Measurements from ENCODE around the gene INS. TPM values are rescaled to one million over a fixed set of nuclear protein-coding genes. Genes with fewer than 3 reads are reported as not detected.

Gene INS
- total and polyA plus RNA-seq, 2 of the 8 experiments (the other 6 are each of a cell fraction or from before 2014, with no cell fraction given) = not detected

DNA sequence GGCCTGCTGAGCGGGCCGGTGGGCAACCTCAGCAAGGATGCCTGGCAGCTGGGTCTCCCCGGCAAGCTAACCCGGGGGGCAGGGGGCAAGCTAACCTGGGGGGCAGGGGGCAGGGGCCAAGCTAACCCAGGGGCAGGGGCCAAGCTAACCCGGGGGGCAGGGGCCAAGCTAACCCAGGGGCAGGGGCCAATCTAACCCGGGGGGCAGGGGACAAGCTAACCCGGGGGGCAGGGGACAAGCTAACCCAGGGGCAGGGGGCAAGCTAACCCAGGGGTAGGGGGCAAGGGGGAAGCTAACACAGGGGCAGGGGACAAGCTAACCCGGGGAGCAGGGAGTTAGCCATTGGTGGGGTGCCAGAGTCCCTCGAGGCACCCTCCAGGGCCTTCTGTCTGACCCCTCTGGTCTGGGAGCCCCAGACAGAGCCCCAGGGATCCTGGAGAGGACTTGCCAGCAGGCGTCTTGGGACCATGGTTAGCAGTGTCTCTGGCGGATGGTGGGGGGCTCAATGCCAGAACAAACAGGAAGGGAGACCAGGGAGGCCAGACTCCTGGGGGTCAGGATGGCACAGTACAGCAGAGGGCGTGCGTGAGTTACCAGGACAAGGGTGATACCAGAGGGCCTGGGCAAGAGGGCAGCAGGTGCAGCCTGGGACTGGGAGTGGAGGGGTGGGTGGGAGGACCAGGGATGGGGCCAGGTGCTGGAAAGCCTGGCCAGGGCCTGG is 37.9 kb downstream of the INS start:
- H3K36me3 ChIP-seq (ENCODE audit: control insufficient read depth in 2 of 4, insufficient read depth in 4 of 4, low read length in 3 of 4) = no peaks in the 10 kb centered on the region
- H3K23me2 ChIP-seq (ENCODE audit: low read depth, low read length) = peaks cover 18% of the 10 kb centered on the region; the same call in 1 of the 2 replicates
- H2BK120ac ChIP-seq (replicated peaks; ENCODE audit: low read depth, low read length) = no peak overlapping the region
- H2AK5ac ChIP-seq (ENCODE audit: low read depth, low read length) = no peak overlapping the region
- ChIA-PET CTCF (ENCODE audit: partially characterized antibody) (interaction anchor here (1.0 to 1.4 kb wide), 5 partner anchors 14 to 142 kb away, joined by 3 to 9 read pairs (median 3); no protein-coding TSS in a partner anchor), POLR2A (ENCODE audit: partially characterized antibody) (interaction anchor here (0.6 kb wide), 1 partner anchor 280 kb away, joined by 3 read pairs; no protein-coding TSS in a partner anchor)
- peaks cover 0 to 3% of the 10 kb centered on the region in 2 experiments for H4K20me1 ChIP-seq (replicated peaks in 1 of 2; ENCODE audit: control insufficient read depth in 1 of 2, insufficient read depth in 2 of 2, low read length in 2 of 2)
- TF ChIP-seq SP1 (IDR thresholded peaks at IDR 0.05; ENCODE audit: low read depth, low read length) (no peak), NANOG (IDR thresholded peaks at IDR 0.05; ENCODE audit: insufficient read depth, low read depth, low read length, poor library complexity, severe bottlenecking) (no peak), KDM4A (IDR thresholded peaks at IDR 0.05; ENCODE audit: low read depth, low read length, severe bottlenecking) (no peak), EGR1 (IDR thresholded peaks at IDR 0.05; ENCODE audit: borderline replicate concordance, low read depth, low read length) (no peak), RAD21 (IDR thresholded peaks at IDR 0.05 in 1 of 2, conservative IDR thresholded peaks at IDR 0.05 in 1 of 2; ENCODE audit: low read depth in 2 of 2, low read length in 2 of 2) (peak; percentile 4 to 17; a peak in 1 of 4 replicates), KDM1A (IDR thresholded peaks at IDR 0.05; ENCODE audit: borderline replicate concordance, low read length) (no peak), FOSL1 (IDR thresholded peaks at IDR 0.05; ENCODE audit: insufficient read depth, low read depth, low read length) (no peak), SP4 (IDR thresholded peaks at IDR 0.05; ENCODE audit: low read length) (no peak)
- TF ChIP-seq, protein P1, sequence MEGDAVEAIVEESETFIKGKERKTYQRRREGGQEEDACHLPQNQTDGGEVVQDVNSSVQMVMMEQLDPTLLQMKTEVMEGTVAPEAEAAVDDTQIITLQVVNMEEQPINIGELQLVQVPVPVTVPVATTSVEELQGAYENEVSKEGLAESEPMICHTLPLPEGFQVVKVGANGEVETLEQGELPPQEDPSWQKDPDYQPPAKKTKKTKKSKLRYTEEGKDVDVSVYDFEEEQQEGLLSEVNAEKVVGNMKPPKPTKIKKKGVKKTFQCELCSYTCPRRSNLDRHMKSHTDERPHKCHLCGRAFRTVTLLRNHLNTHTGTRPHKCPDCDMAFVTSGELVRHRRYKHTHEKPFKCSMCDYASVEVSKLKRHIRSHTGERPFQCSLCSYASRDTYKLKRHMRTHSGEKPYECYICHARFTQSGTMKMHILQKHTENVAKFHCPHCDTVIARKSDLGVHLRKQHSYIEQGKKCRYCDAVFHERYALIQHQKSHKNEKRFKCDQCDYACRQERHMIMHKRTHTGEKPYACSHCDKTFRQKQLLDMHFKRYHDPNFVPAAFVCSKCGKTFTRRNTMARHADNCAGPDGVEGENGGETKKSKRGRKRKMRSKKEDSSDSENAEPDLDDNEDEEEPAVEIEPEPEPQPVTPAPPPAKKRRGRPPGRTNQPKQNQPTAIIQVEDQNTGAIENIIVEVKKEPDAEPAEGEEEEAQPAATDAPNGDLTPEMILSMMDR (IDR thresholded peaks at IDR 0.05; ENCODE audit: control extremely low read depth in 1 of 3, insufficient read depth in 1 of 3, low read depth in 1 of 3, low read length in 3 of 3) = peak in 2 of 3 experiments; percentile 12 to 39; a peak in 2 of 4 replicates
- no peaks in the 10 kb centered on the region; a peak in 1 of 7 replicates for H3K27me3 ChIP-seq (replicated peaks in 1 of 4; ENCODE audit: control insufficient read depth in 3 of 4, extremely low read depth in 1 of 4, insufficient read depth in 3 of 4, low read length in 3 of 4)
- H3K27ac ChIP-seq (ENCODE audit: low read depth, low read length) = no peak overlapping the region
- no peak for FAIRE-seq
- peak in 1 of 2 experiments; percentile 52 for DNase-seq (ENCODE audit: low read depth in 1 of 2, low spot score in 2 of 2)
- no peak overlapping the region for H2BK20ac ChIP-seq (ENCODE audit: low read length)
- no peak overlapping the region for H3K18ac ChIP-seq (ENCODE audit: extremely low read depth, low read length)
- H4K91ac ChIP-seq (replicated peaks; ENCODE audit: insufficient read length, low read length) = no peak overlapping the region
- no peak overlapping the region for H2AFZ ChIP-seq (ENCODE audit: low read length)
- H3K56ac ChIP-seq (replicated peaks; ENCODE audit: insufficient read length, low read depth, low read length) = no peak overlapping the region
- H3K4me1 ChIP-seq (replicated peaks in 1 of 4; ENCODE audit: control insufficient read depth in 3 of 4, insufficient read depth in 4 of 4, low read length in 3 of 4) = peaks cover 0 to 5% (median 0%) of the 10 kb centered on the region in 4 experiments; a peak in 1 of 7 replicates
- H2BK12ac ChIP-seq (ENCODE audit: low read depth, low read length) = no peak overlapping the region
- H2BK15ac ChIP-seq (ENCODE audit: low read length) = no peak overlapping the region
- no peak overlapping the region for H3K4me2 ChIP-seq (ENCODE audit: insufficient read depth in 1 of 2, low read depth in 2 of 2, low read length in 2 of 2)
- no peak overlapping the region for H3K9ac ChIP-seq (replicated peaks in 1 of 4; ENCODE audit: extremely low read depth in 1 of 4, low read depth in 3 of 4, low read length in 3 of 4)
- no peak overlapping the region for H3K14ac ChIP-seq (ENCODE audit: insufficient read length)
- no peak overlapping the region for H2BK5ac ChIP-seq (ENCODE audit: low read depth, low read length)
- no peak overlapping the region for H4K5ac ChIP-seq (ENCODE audit: insufficient read length, low read depth, low read length)
- H3K9me3 ChIP-seq (ENCODE audit: insufficient read depth in 2 of 2, low read depth in 1 of 2, low read length in 1 of 2) = no peaks in the 10 kb centered on the region
- no peak overlapping the region for H3K23ac ChIP-seq (ENCODE audit: insufficient read length)
- H3K4me3 ChIP-seq (ENCODE audit: extremely low read depth in 1 of 4, insufficient read depth in 2 of 4, low read depth in 3 of 4, low read length in 4 of 4) = no peak overlapping the region
- no peaks in the 10 kb centered on the region for H3K79me1 ChIP-seq (ENCODE audit: low read depth, low read length)
- H3K4ac ChIP-seq (replicated peaks; ENCODE audit: insufficient read length, low read depth, low read length) = no peak overlapping the region
- peak overlapping the region; percentile 7; the same call in 1 of the 2 replicates for H4K8ac ChIP-seq (ENCODE audit: extremely low read depth, insufficient read depth, low read length)
- H3K79me2 ChIP-seq (ENCODE audit: control insufficient read depth in 1 of 2, insufficient read depth in 2 of 2, low read length in 2 of 2) = no peaks in the 10 kb centered on the region
- 77% methylated on average over 3 of the region's 13 CpGs; no CpG with 5 or more reads in 1 of the 2 experiments for WGBS, 2 experiments (ENCODE audit: extremely low coverage in 1 of 2, insufficient coverage in 1 of 2, insufficient read length in 1 of 2, insufficient replicate concordance in 2 of 2, low coverage in 1 of 2, low lambda C conversion rate in 2 of 2, missing lambda C conversion rate in 1 of 2)

Measured in H1 (cell line).